NCI-H1436 (cell line): ENCODE data around the gene PLEK2.

Source experiments
- DNase-seq: peaks from one replicate; lab custom pipeline; 2025; lab: John Stamatoyannopoulos, UW

Gene PLEK2

GRCh38 chr14:67396381-67396970, 15.5 kb downstream of the PLEK2 start:
- DNase-seq: no peak

DNA sequence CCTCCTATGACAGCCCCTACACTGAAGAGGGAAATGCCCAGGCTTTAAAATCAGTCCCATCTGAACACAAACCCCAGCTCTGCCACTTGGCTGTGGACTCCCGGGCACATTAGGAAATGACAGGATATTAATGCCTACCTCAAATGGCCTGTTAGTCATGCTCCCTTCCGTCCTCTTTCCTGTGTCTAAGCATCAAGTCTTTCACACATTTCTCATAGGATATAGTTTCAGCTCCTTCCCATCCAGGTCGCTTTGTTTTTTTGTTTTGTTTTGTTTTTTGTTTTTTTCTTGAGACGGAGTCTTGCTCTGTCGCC, 16.1 kb downstream of the PLEK2 start:
- DNase-seq: no peak

- no peak for DNase-seq
Measured at GRCh38 chr14:67395086-67395875, 16.7 kb downstream of the PLEK2 start.

DNA sequence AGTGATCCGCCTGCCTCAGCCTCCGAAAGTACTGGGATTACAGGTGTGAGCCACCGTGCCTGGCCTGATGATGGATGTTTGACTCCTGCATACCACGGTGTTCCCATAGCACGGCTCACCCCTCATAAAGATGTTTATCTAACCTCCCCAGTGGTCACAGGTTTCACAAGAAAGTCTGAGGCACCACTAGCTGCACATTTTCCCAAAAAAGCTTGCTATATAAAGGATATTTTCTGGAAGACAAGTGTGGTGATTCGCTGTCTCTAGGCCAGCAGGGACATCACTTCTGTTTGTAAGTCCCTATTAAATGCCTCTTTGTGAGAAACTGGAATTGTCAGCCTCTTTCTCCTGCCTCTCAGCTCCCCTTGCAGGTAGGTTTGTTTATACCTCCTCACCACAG, 18.3 kb downstream of the PLEK2 start:
- no peak for DNase-seq

DNA sequence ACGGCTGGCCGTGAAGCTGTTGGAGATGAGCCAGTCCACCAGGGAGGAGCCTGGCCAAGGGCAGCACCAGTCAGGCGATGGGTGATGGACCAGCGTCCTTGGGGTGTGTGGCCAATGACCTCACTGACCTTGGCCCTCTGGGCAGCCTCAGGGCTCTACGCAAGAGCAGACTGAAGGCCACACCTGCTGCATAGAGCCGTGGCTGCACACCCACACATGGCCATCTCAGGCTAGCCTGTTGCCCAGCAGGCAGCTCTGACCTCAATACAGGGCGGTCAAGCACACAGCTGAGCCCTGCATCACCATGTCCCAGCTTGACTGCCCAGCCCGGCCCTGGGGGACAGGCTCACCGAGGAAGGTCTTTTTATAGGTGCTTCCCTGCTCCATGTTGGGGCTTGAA, 19.2 kb downstream of the PLEK2 start:
- no peak for DNase-seq

DNA sequence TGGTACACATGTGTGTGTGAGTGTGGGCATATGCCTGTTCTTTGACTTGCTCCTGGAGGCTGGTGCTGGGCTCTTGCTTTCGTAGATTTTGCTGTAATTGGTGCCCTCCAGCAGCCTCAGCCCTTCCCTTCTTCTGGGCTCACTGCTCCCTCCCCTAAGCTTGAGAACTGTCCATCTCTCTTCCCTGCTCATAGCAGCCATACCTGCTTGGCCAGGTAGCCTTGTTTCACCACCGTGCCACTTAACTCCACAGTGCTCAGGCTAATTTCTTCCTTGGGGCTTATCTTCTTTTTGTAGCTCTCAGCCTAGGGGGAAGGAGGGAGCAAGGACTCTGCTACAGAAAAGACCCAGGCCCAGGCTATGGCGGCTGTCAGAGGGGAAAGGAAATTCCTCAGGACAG, 19.8 kb downstream of the PLEK2 start:
- DNase-seq: no peak

- no peak for DNase-seq
Measured at GRCh38 chr14:67391268-67391667, 20.7 kb downstream of the PLEK2 start.

- DNase-seq: no peak
Measured at GRCh38 chr14:67389811-67390534, 22.0 kb downstream of the PLEK2 start.

GRCh38 chr14:67389275-67389674, 22.7 kb downstream of the PLEK2 start:
- no peak for DNase-seq

DNA sequence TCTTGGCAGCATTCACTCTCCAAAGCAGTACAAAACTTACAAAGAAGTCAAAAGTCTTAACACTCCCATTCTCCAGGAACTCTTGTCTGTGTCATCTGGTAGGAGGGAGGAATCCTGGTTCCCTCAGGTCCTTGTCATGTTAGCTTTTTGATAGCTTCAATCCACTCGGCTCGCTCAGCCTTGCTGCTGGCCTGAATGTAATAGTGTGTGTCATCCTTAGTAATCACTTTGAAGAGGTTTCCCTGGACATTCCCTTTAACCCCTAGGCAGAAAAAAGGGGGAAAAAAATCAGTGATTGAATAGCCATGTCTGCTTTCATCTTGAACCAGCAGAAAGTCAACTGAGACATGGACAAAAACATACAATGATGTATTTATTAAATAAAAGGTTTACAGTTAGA, 24.8 kb downstream of the PLEK2 start:
- DNase-seq: no peak

DNA sequence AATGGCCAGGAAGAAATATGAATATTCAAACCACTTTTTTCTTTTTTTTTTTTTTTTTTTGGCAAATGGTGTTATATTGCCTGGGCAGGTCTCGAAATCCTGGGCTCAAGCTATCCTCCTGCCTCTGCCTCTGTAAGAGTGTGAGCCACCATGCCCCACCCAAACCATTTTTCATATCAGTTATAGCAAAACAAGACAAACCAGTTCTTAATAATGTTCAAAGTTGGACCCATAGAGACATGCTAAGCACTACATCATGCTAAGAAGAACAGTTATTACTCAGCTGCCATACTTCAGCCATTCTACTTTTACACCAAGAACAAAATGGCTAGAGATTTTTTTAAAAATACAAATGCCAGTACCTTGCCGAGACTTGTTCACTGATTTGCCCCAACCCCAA, 26.3 kb downstream of the PLEK2 start:
- no peak for DNase-seq

DNA sequence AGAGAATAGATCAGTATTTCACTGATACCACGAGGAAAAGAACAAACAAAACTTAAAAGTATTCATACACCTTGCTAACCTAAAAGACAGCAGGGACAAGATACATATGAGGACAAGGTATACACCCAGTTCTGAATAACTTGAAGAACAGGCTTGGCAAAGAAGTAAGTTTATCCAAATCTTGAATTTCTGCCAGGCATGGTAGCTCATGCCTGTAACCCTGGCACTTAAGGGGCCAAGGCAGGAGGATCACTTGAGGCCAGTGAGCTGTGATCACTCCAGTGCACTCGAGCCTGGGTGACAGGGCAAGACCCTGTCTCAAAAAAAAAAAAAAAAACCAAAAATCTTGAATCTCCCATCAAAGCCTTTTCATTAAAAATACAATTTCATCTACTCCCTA, 26.8 kb downstream of the PLEK2 start:
- no peak for DNase-seq

GRCh38 chr14:67377916-67378315, 34.0 kb downstream of the PLEK2 start:
- DNase-seq: no peak

GRCh38 chr14:67373347-67373746, 38.6 kb downstream of the PLEK2 start:
- no peak for DNase-seq

DNA sequence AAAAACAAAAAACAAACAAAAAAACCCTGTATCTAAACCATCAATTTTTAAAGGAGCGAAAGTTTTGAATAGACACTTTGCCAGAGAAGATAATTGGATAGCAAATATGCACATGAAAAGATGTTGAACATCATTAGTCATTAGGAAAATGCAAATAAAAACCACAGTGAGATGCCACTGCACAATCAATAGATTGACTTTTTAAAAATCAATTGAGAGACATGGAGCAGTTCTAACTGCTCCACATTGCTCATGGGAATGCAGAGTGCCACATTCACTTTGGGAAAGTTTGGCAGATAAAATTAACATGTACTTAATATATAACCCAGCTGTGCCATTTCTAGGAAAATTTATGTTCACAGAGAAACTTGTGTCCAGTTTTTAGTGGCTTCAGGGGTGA, 39.1 kb downstream of the PLEK2 start:
- no peak for DNase-seq

DNA sequence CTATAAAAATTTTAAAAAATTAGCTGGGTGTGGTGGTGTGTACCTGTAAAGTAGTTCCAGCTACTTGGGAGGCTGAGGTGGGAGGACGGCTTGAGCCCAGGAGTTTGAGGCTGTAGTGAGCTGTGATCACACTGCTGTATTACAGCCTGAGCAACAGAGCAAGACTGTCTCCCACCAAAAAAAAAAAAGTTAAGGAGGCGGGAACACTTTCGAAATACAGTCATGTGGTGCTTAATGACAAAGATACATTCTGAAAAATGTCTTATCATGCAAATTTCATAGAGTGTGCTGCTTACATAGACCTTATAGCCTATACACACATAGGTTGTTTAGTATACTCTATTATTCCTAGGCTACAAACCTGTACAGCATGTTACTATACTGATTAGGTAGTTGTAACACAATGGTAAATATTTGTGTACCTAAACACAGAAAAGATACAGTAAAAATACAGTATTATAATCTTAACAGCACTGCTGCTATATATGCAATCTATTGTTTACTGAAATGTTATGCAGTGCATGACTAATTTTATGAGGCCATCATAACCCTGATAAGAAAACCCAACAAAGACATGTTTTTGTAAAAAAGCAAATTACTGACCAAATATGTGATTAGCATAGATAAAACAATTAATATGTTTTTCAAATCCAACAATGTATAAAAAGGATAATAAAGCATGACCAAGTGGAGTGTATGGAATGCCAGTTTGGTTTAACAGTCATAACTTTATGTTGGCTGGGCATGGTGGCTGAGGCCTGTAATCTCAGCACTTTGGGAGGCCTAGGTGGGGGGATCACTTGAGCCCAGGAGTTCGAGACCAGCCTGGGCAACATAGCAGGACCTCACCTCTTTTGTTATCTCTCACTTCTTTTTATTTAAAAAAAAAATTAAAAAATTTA, 40.5 kb downstream of the PLEK2 start:
- no peak for DNase-seq

DNA sequence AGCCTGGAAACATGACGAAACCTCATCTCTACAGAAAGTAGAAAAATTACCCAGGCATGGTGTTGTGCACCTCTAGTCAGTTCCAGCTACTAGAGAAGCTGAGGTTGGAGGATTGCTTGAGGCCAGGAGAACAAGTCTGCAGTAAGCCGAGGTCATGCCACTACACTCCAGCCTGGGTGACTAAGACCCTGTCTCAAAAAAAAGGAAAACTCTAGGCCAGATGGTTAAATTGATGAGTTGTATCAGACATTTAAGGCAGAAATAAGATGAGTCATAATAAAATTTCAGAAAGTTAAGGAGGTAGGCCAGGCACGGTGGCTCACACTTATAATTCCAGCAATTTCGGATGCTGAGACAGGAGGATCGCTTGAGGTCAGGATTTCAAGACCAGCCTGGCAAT, 41.1 kb downstream of the PLEK2 start:
- DNase-seq: no peak

GRCh38 chr14:67365476-67365875, 46.5 kb downstream of the PLEK2 start:
- no peak for DNase-seq

DNA sequence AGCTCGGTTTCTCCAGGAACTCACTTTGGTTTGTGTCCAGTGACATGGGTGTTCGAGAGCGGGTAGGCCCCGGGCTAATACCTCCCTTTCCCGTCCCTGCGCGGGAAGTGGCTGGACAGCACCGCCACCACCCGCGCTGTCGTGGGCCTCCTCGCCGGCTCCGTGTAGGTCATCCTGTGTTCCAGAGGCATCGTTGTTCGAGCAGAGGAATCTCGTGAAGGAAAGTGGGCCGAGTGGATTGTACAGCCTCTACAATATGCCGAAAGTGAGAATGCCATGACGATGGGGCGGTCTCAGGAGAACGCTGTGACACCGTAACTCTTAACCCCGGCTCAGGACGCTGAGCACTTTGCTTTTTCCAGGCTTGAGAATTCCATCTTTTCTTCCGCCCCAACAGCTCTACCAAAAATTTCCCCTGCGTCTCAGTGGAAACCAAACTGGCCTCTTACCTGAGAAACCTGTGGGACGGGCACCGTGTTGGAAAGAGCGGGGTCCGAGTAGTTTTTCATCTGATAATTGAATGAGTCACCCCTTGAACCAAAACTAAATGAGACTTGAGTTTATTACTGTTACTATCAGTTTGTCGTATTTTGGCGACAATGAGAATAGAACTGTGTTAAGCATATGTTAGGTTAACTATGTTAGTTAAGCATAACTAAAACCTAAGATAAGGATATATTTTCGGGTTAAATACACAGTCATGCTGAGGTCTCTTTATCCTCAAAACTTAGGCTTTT, 51.3 kb downstream of the PLEK2 start:
- no peak for DNase-seq

- peak; percentile 98 for DNase-seq
Measured at GRCh38 chr14:67359775-67360469, 52.0 kb downstream of the PLEK2 start, which contains the start of the genes ATP6V1D and EIF2S1. TSS of gene ATP6V1D (minus strand) at chr14:67359804. CDS start at chr14:67359698, 106 bp downstream. TSS of gene EIF2S1 (plus strand) at chr14:67360328. CDS start at chr14:67364768, 4,440 bp downstream.
